Activated gamma-delta T cell treated with Interleukin-2 at 50 U/mL for 16 hours (primary cell): ENCODE measurements around the gene TM7SF3.

ENCODE experiments used
- DNase-seq: peaks from one replicate; pipeline ENCODE4 v3.0.0-alpha.2; 2020

Gene TM7SF3

DNA sequence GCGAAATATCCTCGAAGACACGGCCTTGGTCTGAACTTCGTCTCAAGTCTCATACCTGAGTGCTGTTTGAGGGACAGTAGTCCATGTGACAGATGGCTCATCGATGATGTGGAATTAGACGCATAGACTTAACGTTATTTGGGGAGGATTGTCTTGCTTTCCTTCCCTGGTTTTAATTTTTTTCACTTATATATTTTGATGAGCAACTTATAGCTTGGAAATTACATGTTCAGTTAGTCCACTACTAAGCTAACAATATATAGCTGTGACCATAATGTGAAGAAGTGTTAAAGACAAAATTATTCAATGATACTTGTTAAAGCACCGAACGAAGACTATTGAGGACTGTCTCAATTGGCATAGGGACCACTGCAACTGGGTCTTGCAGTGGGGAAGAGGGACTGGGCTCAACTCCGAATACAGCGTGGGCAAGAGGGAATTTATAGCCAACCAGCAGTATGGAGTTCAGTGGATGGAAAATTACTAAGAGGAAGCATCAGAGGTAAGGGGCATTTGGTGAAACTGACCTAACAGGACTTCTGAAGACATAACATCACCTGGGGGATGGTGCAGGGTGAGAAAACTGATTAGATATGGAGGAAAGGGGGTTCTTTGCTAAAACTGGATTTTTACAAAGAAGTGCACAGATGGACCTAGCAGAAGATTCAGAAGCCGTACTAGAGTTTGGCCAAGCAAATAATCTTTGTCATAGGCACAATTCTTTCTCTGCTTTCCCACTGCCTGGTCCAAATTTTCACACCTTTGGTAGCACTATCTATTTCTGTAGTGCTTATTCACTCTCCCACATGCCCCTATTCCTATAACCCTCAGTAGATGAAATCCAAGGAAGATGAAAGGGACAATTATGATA, 910 bp upstream of the TM7SF3 start:
- no peak for DNase-seq

DNA sequence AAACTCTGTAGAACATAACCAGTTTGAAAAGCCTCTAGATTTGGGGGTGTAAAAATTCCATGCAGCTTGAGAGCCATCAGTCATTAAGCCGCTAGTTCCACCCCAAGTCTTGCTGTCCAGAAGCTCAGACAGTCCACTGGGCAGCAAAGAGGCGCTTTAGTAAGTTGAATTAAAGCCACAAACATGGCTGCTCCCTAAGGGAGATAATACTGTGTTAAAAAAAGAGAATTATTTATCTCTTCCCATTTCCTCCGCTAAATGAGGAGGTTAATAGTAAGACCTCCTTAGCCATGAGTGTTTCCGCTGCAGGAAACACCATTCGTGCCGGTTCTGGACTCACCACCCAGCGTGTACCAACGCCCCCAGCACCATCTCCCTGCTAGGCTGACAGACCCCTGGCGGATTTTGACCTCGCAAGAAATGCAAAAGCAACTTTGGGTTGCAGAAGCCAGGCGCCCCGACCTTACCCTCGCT, 536 bp downstream of the TM7SF3 start:
- DNase-seq: no peak

DNA sequence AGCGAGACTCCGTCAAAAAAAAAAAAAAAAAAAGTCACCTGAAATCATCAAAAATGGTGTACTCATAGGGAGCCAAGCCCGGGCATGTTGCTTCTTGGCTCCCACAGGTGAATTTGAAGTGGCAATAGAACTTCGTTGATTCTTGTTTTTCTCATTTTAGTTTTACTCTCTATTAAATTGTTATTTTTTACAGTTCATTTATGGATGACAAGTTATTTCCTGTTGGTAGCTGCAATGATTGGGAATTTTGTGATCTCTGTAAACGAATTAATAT, 1.3 kb downstream of the TM7SF3 start:
- no peak for DNase-seq

DNA sequence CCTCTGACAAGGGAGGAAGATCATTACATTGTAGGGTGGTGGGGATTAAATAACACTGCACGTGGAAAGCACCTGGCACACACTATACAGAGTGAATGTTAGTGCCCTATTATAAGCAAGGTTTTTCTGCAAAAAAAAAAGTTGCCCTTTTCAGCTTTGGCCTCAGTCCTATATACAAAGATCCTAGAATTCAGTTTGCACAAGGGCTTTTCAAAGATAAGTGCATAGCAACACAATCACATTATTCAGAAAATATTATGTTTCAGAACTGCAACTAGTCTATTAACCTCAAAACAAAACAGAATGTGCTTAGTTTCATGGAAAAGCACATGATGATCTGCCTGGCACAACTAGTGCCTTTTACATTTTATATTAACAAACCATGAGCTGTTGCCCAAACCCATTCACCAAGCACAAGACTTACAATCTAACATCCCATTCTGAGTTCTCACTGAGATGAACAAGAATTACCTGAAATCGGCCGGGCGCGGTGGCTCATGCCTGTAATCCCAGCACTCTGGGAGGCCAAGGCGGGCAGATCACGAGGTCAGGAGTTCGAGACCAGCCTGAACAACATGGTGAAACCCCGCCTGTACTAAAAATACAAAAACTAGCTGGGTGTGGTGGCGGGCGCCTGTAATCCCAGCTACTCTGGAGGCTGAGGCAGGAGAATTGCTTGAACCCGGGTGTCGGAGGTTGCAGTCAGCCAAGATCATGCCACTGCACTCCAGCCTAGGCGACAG, 1.8 kb downstream of the TM7SF3 start:
- no peak for DNase-seq

DNA sequence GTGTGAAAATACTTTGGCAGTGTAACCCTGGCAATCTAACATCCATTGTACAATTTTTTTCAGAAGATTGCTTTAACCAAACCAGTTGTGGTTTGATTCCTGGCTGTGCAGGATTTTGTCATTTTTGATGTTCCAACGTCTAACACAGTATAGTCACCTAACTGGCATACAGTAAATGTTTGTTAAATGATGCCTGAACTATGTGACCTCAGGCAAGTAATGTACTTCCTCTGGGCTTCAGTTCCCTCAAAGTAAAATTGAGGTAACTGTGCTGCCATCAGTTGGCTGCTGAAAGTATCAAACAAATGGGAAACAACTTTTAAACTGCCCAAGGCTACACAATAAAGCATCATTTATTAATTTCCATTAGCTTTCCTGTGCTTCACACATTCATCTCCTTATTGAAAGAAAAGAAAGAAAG, 4.3 kb downstream of the TM7SF3 start:
- DNase-seq: no peak

DNA sequence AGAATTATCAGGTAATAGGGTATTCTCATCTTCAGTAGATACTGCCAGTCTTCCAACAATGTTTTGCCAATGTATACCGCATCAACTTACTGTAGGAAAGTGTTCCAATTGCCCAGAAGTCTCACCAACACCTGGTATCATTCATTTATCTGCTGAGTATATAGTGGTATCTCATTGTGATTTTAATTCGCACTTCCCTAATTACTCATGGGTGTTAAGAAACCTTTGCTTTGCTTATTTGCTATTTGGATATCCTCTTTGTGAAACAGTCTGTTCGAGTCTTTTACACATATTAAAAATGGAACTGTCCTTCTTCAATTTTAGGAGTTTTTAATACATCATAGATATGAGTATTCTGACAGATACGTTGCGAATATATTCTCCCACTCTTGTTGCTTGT, 6.1 kb downstream of the TM7SF3 start:
- DNase-seq: no peak

DNA sequence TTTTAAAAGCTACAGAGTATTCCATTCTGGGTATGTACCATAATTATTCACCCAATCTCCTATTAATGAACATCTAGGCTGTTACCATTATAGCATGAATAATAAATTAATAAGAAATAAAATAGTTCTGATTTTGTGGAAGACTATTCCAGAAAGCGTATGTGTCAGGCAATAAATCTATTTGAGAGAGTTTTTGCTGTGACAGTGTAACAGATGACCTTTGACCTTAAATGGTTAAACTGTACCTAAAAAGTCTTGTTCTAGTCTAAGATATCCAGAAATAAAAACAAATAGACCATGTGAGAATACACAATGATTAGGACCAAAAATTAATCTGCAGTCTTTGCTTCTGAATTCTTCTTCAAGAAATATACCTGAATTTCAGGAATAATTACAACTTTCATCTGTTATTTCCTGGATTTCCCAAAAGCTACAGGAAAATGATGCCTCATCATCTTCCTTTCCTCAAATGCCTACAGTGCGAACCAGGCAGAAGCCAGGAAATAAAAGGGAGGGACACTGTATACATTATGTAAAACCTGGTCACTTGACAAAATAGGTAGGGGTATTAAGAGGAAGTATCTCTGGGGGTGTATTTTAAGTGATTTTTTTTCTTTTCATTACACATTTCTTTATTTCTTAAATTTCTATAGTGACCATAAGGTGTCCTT, 7.3 kb downstream of the TM7SF3 start:
- DNase-seq: no peak

DNA sequence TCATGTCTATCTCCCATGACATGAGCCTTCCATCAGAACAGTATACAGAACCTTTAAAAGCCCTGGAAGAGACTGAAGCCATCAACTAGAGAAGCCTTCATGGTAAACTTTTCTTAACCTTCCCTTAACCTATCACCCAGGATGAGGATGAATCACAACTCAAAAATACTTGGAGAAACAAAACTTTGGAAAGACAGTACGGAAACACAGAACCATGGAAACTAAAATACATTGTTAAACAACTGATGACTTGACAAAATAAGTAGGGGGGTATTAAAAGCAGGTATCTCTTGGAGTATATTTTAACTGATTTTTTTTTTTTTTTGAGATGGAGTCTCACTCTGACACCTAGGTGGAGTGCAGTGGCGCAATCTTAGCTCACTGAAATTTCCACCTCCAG, 8.7 kb downstream of the TM7SF3 start:
- no peak for DNase-seq

DNA sequence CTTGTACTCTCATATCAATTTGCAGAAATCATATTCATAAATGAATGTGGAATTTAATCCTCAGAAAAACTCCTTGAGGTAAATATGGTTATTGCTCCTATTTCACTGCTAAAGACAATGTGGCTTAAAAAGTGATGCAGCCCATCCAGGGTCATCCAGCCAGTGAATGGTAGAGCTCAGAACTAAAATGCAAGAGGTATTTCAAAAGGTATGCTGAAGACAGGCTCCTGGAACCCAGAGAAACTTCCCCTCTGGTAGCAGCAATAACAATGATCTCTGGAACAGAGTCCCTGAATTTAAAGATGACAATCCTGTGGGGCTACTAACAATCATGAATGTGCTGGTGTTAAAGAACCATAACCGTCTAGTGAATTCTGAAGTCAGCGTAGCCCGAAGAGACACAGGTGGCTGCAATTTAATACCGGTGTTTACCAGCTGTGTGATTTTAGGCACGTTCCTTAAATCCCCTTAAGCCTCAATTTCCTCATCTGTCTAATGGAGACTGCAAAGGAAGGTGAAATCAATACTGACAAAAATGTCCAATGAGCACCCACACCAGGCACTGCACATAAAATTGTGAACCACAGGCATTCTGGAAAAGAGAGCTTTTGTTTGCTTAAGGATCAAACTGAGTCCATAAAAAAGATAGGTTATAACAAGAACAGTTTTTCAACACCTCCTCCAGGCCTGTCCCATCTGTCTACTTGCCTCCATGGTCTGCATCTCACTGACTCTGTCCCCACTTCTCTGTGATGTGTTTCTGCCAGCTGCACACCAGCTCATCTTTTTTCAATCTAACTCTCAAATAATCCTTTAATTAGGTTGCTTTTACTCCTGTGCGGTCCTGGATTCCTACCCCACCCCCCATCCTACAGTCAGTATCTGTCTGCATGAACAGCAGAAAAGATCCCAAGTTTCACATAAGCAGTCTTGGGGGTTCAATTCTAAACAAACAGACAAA, 10.5 kb downstream of the TM7SF3 start:
- no peak for DNase-seq

DNA sequence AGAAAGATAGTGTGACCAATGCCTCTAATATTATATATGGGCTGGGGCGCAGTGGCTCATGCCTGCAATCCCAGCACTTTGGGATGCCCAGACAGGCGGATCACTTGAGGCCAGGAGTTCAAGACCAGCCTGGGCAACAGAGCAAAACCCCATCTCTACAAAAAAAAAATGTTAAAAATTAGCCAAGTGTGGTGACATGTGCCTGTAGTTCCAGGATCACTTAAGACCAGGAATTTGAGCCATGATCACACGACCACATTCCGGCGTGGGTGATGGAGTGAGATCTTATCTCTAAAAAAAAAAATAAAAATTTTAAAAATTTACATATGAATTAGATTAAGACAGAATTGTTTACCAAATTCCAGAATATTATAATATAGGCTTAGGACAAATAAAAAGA, 12.0 kb downstream of the TM7SF3 start:
- no peak for DNase-seq

DNA sequence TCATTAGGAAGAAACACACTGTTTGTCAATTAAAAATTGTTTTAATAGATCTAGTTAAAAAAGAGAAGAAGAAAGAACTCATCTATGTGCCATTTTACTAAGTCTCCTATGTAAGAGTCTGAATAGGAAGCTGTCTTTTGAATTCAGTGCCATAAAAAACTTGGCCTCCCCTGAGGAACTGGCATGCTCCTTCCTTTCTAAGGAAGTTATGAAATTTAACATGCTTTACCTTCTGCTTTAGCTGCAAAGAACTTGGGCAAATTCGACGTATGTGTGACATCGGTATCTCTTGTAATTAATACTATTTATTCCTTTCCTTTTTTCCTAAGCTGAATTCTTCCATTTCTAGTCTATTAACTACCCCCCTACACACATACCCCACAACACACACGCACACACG, 12.5 kb downstream of the TM7SF3 start:
- no peak for DNase-seq

DNA sequence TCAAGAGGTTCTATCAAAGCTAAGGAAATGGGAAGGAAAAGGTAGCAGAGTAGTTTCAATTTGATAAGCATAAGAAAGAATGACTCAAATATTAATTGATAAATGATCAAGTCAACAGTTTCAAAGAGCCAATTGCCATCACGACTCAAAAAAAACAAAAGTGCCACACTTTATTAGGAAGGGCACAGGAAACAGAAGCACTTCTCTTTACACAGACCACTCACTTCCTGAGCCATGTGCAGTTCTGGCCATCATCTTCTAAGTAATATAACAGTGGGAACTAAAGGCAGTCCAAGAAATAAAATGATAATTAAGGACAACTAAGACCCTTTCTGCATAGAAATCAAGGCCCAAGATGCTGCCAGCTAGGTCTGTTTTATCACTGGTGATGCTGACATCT, 13.2 kb downstream of the TM7SF3 start:
- no peak for DNase-seq

DNA sequence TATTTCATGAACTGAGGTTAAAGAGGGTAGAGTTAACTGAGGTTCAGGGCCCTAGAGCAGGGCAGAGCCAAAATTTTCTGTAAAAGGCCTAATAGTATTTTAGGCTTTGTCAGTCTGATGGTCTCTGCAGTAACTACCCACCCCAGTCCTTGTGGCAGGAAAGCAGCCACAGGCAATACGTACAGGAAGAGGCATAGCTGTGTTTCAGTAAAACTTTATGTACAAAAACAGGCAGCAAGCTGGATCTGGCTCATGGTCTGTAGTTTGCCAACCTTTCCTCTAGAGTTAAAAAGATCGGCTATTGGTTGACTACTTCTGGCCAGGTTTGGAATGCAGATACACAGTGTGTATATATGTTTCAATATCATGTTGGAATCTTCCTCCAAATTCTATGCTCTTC, 17.2 kb downstream of the TM7SF3 start:
- no peak for DNase-seq

DNA sequence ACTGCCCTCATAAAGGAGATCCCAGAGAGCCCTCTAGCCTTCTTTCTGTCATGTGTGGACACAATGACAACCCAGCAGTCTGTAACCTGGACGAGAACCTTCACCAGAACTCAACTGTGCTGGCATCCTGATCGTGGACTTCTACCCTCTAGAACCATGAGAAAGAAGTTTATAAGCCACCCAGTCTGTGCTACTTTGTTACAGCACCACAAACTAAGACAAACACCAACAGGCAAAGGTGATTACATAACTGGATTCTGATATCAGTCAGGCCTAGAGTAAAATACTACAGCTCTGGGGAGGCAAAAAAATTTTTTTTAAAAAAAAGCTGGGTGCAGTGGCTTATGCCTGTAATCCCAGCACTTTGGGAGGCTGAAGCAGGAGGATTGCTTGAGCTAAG, 18.5 kb downstream of the TM7SF3 start:
- no peak for DNase-seq

DNA sequence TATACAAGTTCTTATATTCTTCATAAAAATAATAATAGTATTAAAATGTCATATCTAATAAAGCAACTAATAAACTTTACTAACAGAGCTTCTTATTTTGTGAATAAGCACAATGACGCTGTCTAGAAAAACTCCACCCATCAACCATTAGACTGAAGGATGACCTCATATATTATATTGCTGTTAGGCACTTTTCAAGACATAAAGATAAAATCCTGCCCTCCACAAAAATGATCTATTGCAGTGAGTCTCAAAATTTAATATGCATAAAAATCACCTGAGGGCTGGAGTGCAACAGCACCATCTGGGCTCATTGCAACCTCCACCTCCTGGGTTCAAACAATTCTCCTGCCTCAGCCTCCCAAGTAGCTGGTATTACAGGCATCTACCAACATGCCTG, 20.1 kb downstream of the TM7SF3 start:
- DNase-seq: no peak

DNA sequence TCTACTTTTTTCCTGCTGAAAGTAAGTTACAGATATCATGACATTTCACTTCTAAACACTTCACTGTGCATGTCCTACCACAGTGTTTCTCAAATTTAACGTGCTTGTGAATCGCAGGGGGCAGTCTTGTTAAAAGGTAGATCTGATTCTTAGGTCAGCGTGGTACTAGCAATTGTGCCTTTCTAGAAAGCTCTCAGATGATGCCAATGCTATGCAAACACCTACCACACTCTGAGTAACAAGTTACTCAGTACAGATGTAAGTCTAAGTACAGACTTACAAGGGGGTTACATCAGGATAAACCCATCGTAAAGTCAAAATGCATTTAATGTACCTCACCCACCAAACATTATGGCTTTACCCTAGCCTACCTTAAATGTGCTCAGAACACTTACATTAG, 22.4 kb downstream of the TM7SF3 start:
- DNase-seq: no peak

DNA sequence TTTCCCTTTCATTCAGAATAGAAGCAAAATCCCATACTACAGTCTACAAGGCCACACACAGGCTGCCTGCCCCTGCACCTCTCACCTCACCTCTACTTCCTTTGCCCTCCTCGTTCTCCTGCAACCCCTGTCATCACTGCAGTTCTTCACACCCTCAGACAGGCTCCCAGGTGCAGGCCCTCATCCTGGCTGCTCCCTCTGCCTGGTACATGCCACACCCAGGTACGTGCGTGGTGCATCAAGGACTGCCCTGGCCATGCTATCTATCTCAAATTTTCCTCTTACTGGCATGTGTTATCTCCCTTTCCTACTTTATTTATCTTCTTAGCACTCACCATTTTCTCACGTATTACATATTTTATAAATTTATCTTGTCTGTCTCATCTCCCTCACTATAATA, 24.3 kb downstream of the TM7SF3 start:
- DNase-seq: no peak

DNA sequence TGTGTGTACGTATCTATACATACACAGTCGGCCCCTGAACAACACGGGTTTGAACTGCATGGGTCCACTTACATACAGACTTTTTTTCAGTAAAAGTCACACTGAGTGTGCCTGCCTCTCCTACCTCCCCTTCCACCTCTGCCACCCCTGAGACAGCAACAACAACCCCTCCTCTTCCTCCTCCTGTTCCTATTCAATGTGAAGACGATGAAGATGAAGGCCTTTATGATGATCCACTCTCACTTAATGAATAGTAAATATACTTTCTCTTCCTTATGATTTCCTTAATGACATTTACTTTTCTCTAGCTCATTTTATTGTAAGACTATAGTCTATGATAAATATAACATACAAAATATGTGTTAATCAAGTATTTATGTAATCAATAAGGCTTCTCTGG, 25.5 kb downstream of the TM7SF3 start:
- no peak for DNase-seq

DNA sequence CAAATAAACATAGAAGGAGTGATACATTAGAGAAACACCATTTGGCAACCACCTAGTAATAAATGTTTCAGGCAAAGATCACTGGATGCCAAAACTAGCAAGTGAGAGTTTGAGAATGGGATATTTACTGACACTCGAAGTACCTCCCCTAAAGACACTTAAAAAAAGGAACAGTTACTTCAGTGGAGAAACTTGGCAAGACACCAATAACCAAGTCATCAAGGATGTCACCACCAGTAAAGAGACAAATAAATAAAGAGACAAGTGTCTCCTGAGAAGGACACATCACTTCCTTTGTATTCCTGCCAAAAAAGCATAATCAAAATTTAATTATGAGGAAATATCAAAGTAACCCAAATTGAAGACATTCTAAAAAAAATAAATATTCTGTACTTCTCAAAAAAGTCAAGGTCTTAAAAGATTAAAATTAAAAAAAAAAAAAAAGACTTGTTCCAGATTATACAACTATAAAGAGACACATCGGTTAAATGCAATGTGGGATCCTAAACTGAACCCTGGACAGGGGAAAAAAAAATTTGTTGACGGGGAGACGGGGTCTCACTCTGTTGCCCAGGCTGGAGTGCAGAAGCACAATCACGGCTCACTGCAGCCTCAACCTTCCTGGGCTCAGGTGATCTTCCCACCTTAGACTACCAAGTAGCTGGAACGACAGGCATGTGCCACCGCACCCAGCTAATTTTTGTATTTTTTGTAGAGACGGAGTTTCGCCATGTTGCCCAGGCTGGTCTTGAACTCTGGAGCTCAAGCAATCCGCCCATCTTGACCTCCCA, 26.4 kb downstream of the TM7SF3 start:
- no peak for DNase-seq

DNA sequence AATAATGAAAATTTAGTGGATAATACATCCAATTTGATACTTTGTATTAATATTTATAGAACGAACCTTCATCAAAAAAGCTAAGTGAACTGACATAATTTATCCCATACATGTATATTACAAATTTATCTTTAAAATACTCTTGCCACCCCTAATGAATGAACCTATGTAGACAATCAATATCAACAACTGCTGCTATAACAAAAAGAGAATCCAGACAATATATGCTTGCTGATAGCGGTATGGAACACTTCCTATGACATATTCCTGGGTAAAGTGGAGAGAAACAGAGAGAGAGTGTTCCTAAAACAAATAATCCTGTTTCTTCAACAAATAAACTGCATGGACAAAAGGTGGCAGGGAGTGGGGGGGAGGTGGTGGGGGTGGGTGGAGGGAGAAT, 31.3 kb downstream of the TM7SF3 start:
- DNase-seq: no peak

DNA sequence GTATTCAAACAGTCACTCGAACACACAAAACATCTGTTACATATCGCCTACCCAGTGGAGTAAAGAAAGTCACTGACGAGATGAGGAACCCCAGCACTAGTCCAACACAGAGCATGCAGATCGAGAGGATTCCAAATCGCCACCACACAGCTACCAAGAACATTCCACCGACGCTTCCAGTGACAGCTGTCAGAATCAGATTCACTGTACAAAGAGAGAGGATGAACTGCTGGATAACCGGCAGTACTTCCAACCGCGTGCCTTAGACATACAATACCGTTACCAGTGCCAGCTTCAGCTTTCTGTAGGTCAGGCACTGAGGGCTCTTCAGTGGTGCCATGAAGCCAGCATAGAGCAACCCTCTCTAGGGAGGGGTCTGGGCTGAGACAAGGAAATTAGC, 34.5 kb downstream of the TM7SF3 start:
- DNase-seq: no peak

DNA sequence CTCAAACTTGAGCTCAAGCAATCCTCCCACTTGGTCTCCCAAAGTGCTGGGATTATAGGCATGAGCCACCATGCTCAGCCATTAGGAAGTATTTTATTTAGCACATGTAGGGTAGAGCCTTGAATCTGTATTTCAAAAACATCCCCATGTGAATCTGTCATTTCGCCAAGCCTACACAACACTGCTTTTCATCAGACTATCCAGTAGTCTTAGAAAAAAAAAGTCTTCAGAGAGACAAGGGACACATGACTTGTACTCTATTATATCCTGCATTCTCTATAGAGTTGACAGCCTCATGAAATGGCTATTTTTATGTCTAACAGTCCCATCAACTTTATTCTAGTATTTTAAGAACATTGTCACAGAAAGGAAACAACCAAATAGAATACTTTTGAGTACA, 35.4 kb downstream of the TM7SF3 start:
- DNase-seq: no peak
